Ascending aorta (tissue), 2 donors: ENCODE data around the gene FAM114A1. TPM values are rescaled to one million over a fixed set of nuclear protein-coding genes. Genes with fewer than 3 reads are reported as not detected.
A peak's percentile ranks its signal among the peaks of the same experiment; 100 is the strongest.

Source experiments
- DNase-seq, 2 donors: peaks; one replicate each; pipeline ENCODE4 v3.0.0-alpha.2; 2019; ENCODE audit warnings: low spot score in 2 of 2
- H3K27ac ChIP-seq, 2 donors: fragments of 200-600 bp; sonication (generic); one replicate each; pipeline ENCODE4 v1.5.1; 2016 to 2017; ENCODE audit warnings: mild to moderate bottlenecking in 1 of 2
- H3K27me3 ChIP-seq: fragments of 200-600 bp; sonication (generic); one replicate; pipeline ENCODE4 v1.5.1; 2017
- H3K36me3 ChIP-seq, 2 donors: fragments of 200-600 bp; sonication (generic); one replicate each; pipeline ENCODE4 v1.5.1; 2016
- H3K4me1 ChIP-seq, 2 donors: fragments of 200-600 bp; sonication (generic); one replicate each; pipeline ENCODE4 v1.5.1; 2016 to 2017; ENCODE audit warnings: mild to moderate bottlenecking in 1 of 2
- H3K4me3 ChIP-seq, 2 donors: fragments of 200-600 bp; sonication (generic); one replicate each; pipeline ENCODE4 v1.5.1; 2016 to 2017; ENCODE audit warnings: mild to moderate bottlenecking in 1 of 2
- H3K9me3 ChIP-seq, 2 donors: fragments of 200-600 bp; sonication (generic); one replicate each; pipeline ENCODE4 v1.5.1; 2016
- CTCF ChIP-seq, 3 experiments: fragments of 200-600 bp in 2 of 3; fragments of 450-650 bp in 1 of 3; sonication (generic) in 2 of 3; IDR thresholded peaks; one replicate each; pipeline ENCODE4 v1.5.1; 2016 to 2019; ENCODE audit warnings: antibody characterized with exemption in 3 of 3, mild to moderate bottlenecking in 1 of 3, moderate library complexity in 1 of 3
- intact Hi-C: fragments of 100-400 bp; cut with DNase I; formaldehyde crosslinking; loops from one replicate; pipeline ENCODE4 v1.15.1; 2023
- total RNA-seq: library from RNA; depleted of rRNA; stranded (reverse); fragments of >200 nt; gene quantifications from one replicate; pipeline ENCODE4 v1.1.0, GENCODE V29; 2016

FAM114A1 gene
- total RNA-seq, 1 donor from 2014 or later, result 45.7 TPM

GRCh38 chr4:38891051-38891983 is 23.7 kb downstream of the FAM114A1 start:
- Histone ChIP-seq H3K9me3 (no peaks in the 10 kb centered on the region), H3K36me3 (peaks cover 5 to 37% of the 10 kb centered on the region in 2 donors), H3K4me1 (peaks cover 0 to 16% of the 10 kb centered on the region in 2 donors), H3K27ac (peak overlapping the region; percentile 55 to 66), H3K27me3 (no peaks in the 10 kb centered on the region), H3K4me3 (no peak overlapping the region)
- DNase-seq, result no peak
- no peak for TF ChIP-seq CTCF (IDR thresholded peaks at IDR 0.05)
- intact Hi-C loops, result loop anchor here (5.0 kb wide), 1 partner anchor 34 kb away; the partner anchor contains the start of gene TLR6

- Histone ChIP-seq H3K4me3 (no peak overlapping the region), H3K36me3 (peaks cover 5 to 51% of the 10 kb centered on the region in 2 donors), H3K4me1 (peaks cover 0 to 7% of the 10 kb centered on the region in 2 donors), H3K27ac (no peak overlapping the region), H3K9me3 (no peaks in the 10 kb centered on the region), H3K27me3 (no peaks in the 10 kb centered on the region)
- TF ChIP-seq CTCF (IDR thresholded peaks at IDR 0.05), result peak in 1 of 3 experiments; percentile 19
- intact Hi-C loops, result loop anchor here (1.0 to 5.0 kb wide), 2 partner anchors 37 to 135 kb away; partner anchors contain the start of gene TLR6
- no peak for DNase-seq
These were observed 26.8 kb downstream of the FAM114A1 start for GRCh38 chr4:38894322-38894982.

- H3K27ac ChIP-seq, result peak overlapping the region in 1 of 2 donors; percentile 12
- peaks cover 5 to 59% of the 10 kb centered on the region in 2 donors for H3K36me3 ChIP-seq
- H3K4me3 ChIP-seq, result no peak overlapping the region
- no peaks in the 10 kb centered on the region for H3K27me3 ChIP-seq
- no peak for DNase-seq
- TF ChIP-seq CTCF (IDR thresholded peaks at IDR 0.05), result no peak
- no peaks in the 10 kb centered on the region for H3K4me1 ChIP-seq
- no peaks in the 10 kb centered on the region for H3K9me3 ChIP-seq
- intact Hi-C loops, result no loop called here
These were observed 29.3 kb downstream of the FAM114A1 start for GRCh38 chr4:38896940-38897339.

- no peaks in the 10 kb centered on the region for H3K9me3 ChIP-seq
- H3K27ac ChIP-seq, result no peak overlapping the region
- no peaks in the 10 kb centered on the region for H3K4me1 ChIP-seq
- intact Hi-C loops, result no loop called here
- H3K36me3 ChIP-seq, result peaks cover 0 to 50% of the 10 kb centered on the region in 2 donors
- no peaks in the 10 kb centered on the region for H3K27me3 ChIP-seq
- H3K4me3 ChIP-seq, result no peak overlapping the region
- no peak for TF ChIP-seq CTCF (IDR thresholded peaks at IDR 0.05)
- no peak for DNase-seq
These were observed 30.6 kb downstream of the FAM114A1 start for GRCh38 chr4:38898245-38898644.

GRCh38 chr4:38902221-38902620 is 34.6 kb downstream of the FAM114A1 start:
- no peak for DNase-seq
- Histone ChIP-seq H3K4me1 (no peaks in the 10 kb centered on the region), H3K27me3 (no peaks in the 10 kb centered on the region), H3K27ac (no peak overlapping the region), H3K9me3 (no peaks in the 10 kb centered on the region), H3K36me3 (peaks cover 13 to 56% of the 10 kb centered on the region in 2 donors), H3K4me3 (no peak overlapping the region)
- intact Hi-C loops, result no loop called here
- no peak for TF ChIP-seq CTCF (IDR thresholded peaks at IDR 0.05)
